HG03439 (cell line): ENCODE results near the gene UBE2D4.
A peak's percentile ranks its signal among the peaks of the same experiment; 100 is the strongest.
"Not testable (repeated sequence)": the region's sequence is repeated elsewhere in the genome, so short reads cannot be mapped to it uniquely, and the experiment has no call there.

Experiments
- ATAC-seq: cut with Tn5 transposase; IDR thresholded peaks from one replicate; pipeline ENCODE4 v1.9.1; 2021; ENCODE audit warnings: mild to moderate bottlenecking, moderate library complexity; ENCODE audit not compliant: unreplicated experiment

Gene UBE2D4

GRCh38 chr7:43960933-43961332 is 34.7 kb downstream of the UBE2D4 start:
- ATAC-seq: no peak

- not testable (repeated sequence) for ATAC-seq
Observed at GRCh38 chr7:43966392-43966791, 40.2 kb downstream of the UBE2D4 start.

- not testable (repeated sequence) for ATAC-seq
Observed at GRCh38 chr7:43968172-43969040, 42.2 kb downstream of the UBE2D4 start.

- ATAC-seq: not testable (repeated sequence)
Observed at GRCh38 chr7:43969586-43969985, 43.4 kb downstream of the UBE2D4 start.

GRCh38 chr7:43970698-43971097 is 44.5 kb downstream of the UBE2D4 start:
- ATAC-seq: not testable (repeated sequence)

GRCh38 chr7:43974033-43974573 is 47.9 kb downstream of the UBE2D4 start:
- not testable (repeated sequence) for ATAC-seq

- ATAC-seq: not testable (repeated sequence)
Observed at GRCh38 chr7:43974725-43975482, 48.7 kb downstream of the UBE2D4 start.

GRCh38 chr7:43977525-43977924 is 51.3 kb downstream of the UBE2D4 start:
- no peak for ATAC-seq

- not testable (repeated sequence) for ATAC-seq
Observed at GRCh38 chr7:43978102-43978501, 51.9 kb downstream of the UBE2D4 start.

- not testable (repeated sequence) for ATAC-seq
Observed at GRCh38 chr7:43982848-43983247, 56.6 kb downstream of the UBE2D4 start.

- not testable (repeated sequence) for ATAC-seq
Observed at GRCh38 chr7:43983736-43984135, 57.5 kb downstream of the UBE2D4 start.

- ATAC-seq: peak; percentile 68
Observed at GRCh38 chr7:43985904-43986864, 59.9 kb downstream of the UBE2D4 start.

- not testable (repeated sequence) for ATAC-seq
Observed at GRCh38 chr7:43987476-43987875, 61.2 kb downstream of the UBE2D4 start.

- ATAC-seq: not testable (repeated sequence)
Observed at GRCh38 chr7:43990011-43990585, 63.9 kb downstream of the UBE2D4 start.

- not testable (repeated sequence) for ATAC-seq
Observed at GRCh38 chr7:43990829-43991228, 64.6 kb downstream of the UBE2D4 start.

- ATAC-seq: peak; percentile 85
Observed at GRCh38 chr7:43992896-43993295, 66.7 kb downstream of the UBE2D4 start.

GRCh38 chr7:43994681-43995080 is 68.4 kb downstream of the UBE2D4 start:
- not testable (repeated sequence) for ATAC-seq

GRCh38 chr7:43997532-43997931 is 71.3 kb downstream of the UBE2D4 start, which contains the start of gene SPDYE1:
SPDYE1 (plus strand) TSS chr7:43997897; CDS start chr7:43999950, 2,053 bp downstream.
- ATAC-seq: not testable (repeated sequence)
